ENCODE data around the gene EDRF1. TPM values are rescaled to one million over a fixed set of nuclear protein-coding genes. Genes with fewer than 3 reads are reported as not detected.

The EDRF1 gene, protein sequence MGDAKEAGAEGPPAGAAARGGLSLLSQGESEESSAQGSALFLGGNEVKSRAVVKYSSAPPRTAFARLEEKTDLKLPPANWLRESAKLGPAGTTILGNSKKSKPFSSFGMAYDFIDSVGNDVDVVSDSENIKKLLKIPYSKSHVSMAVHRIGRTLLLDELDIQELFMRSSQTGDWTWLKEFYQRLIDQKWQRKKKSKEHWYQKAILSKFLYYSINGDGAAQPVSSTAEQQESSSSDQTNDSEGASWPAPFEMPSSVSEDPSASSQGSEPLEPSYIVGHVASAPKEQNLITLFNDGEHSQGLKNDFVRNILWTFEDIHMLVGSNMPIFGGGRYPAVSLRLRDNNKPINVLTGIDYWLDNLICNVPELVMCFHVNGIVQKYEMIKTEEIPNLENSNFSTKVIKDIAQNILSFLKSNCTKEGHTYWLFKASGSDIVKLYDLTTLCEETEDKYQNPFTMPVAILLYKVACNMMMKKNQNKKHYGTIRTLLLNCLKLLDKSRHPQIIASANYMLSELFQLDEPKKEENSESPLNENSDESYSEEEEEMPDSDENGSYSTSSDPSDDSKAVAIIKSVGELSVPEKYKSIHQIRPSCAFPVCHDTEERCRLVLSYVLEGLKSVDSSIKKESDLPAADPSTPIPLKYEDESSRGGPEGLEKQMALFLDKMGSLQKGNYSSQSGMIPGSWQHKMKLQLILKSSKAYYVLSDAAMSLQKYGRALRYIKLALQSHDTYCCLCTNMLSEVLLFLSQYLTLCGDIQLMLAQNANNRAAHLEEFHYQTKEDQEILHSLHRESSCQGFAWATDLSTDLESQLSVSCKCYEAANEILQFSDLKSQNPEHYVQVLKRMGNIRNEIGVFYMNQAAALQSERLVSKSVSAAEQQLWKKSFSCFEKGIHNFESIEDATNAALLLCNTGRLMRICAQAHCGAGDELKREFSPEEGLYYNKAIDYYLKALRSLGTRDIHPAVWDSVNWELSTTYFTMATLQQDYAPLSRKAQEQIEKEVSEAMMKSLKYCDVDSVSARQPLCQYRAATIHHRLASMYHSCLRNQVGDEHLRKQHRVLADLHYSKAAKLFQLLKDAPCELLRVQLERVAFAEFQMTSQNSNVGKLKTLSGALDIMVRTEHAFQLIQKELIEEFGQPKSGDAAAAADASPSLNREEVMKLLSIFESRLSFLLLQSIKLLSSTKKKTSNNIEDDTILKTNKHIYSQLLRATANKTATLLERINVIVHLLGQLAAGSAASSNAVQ
- total RNA-seq: 24.6 and 29.9 TPM in 2 replicates

DNA sequence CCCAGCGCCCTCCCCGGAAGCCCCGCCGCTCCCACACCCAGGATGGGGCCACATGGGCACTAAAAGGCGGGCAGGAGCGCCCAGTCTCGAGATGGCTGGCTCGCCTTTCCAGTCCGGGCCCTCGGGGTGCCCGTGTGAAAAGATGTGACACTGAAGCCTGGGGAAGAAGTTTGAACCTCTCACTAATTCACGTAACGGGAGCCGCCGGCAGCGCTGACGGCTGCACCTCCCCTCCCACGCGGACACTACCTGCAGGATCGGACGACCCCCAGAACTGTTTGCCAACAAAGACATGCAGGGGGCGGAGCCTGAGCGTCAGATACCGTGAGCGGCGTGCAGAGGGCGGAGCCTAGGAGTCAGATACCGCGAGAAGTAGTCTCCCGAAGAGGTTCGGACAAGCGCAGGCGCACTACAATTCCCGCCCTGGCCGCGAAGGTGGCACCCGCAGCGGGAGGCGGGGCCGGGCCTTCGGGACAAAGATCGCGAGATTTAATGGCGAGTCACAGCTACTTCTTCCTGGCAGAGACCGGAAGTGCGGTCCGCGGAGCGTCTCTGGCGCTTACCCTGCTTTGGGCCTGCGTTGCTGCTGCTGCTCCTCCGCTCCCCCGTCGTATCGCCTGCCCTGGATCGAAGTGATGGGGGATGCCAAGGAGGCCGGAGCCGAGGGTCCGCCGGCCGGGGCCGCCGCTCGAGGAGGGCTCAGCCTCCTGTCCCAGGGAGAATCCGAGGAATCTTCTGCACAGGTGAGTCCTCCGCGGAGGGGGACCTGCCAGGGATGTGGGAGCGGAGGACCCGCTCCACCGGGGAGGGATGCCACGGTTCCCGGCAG, at the start of gene EDRF1:
EDRF1 (plus strand) TSS at position 537 of the 829 bp plus-strand sequence; CDS start at position 636, 99 bp downstream.

DNA sequence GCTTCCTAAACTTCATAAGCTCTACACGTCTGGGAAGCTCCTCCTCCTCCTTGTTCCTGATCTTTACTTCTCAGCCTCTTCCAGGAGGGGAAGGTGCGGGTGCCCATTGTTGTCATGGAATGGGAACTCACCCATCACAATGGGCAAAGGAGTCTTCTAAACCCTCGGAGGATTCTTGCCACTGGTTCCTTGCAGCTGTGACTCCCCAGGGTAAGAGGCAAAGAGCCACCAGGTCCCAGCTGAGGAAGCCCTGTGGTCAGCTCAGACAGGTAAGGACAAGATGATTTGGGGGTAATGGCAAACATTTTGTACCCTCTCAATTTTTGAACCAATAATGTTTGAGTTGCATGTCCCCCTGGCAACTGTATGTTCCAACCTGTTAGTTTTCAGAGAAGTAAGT, 36.4 kb upstream of the EDRF1 start, which contains the start of gene TEX36:
TEX36 (minus strand) TSS at position 101 of the 400 bp plus-strand sequence. CDS start 174 bp downstream, outside the sequence.

DNA sequence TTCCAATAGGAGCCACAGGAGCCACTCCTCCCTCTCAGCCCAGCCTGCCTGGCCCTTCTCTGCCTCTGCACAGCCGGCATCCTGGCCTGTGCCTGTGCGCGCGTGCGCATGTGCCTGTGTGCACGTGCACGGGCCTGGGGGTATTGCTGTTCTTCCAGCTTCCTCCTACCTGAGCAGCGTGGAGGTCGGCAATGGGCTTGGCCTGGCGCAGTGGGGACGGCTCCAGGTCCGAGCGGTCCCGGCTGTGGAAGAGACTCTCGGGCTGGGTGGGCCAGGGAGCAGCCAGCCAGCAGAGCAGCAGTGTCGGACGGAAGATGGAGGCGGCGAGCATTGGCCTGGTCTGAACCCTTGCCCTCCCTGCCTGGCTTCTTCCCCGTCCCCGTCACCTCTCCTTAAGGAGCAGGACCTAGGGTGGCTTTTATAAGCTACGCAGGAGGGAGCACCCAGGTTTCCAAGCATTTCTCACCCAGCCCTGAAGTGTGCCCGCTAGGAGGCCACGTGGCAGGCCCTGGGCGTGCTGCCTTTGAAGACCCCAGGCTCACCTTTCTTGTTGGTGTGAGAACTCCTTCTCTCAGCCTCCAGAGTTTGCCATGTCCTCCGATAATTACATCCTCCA, 56.1 kb downstream of the EDRF1 start, which contains the start of gene MMP21:
MMP21 (minus strand) TSS at position 331 of the 616 bp plus-strand sequence; CDS start at position 331, 0 bp downstream.

Other genes with a start within 250 kb of the EDRF1 start
- gene TEX36, start 36.5 kb upstream of the EDRF1 start, total RNA-seq: not detected in 2 replicates
- under 0.01 TPM in 1 of 2 replicates, not detected in the other for gene MMP21, start 56.1 kb downstream of the EDRF1 start, total RNA-seq
- gene UROS, start 103.5 kb downstream of the EDRF1 start, total RNA-seq: 53.6 and 73.3 TPM in 2 replicates
- 39.8 and 61.4 TPM in 2 replicates for gene BCCIP, start 103.8 kb downstream of the EDRF1 start, total RNA-seq
- gene DHX32, start 161.6 kb downstream of the EDRF1 start, total RNA-seq: 42.0 and 58.2 TPM in 2 replicates
- 4.5 and 4.6 TPM in 2 replicates for gene FANK1, start 176.9 kb downstream of the EDRF1 start, total RNA-seq